IMR-90 (cell line): ENCODE measurements around the gene ASCL5. TPM values are rescaled to one million over a fixed set of nuclear protein-coding genes. Genes with fewer than 3 reads are reported as not detected.

Experiments
- ATAC-seq: fragments of 200-7000 bp; cut with Tn5 transposase; 2 replicates; pipeline ENCODE4 v1.9.1; 2020; ENCODE audit warnings: low read depth, mild to moderate bottlenecking, moderate library complexity
- BruUV-seq: library from RNA; stranded (reverse); fragments of 400-500 nt; replicated peaks from 2 replicates; lab custom pipeline; 2021; lab: Mats Ljungman, UMichigan
- CTCF ChIA-PET: fragments of 300-600 bp; formaldehyde crosslinking; extraction: SDS; loops from one replicate; lab custom pipeline; 2021; ENCODE audit warnings: antibody characterized with exemption; lab: Yijun Ruan, JAX
- POLR2A ChIA-PET: fragments of 300-600 bp; sonication (Branson Sonifier 250); formaldehyde crosslinking; loops from one replicate; lab custom pipeline; 2022; ENCODE audit warnings: antibody characterized with exemption; ENCODE audit not compliant: unreplicated experiment; lab: Charles Lee
- DNase-seq: peaks from one replicate; pipeline ENCODE4 v3.0.0; 2013
- H2AFZ ChIP-seq: replicated peaks from 2 replicates; pipeline ENCODE3; 2013; ENCODE audit warnings: low read length, mild to moderate bottlenecking; ENCODE audit not compliant: poor library complexity
- H2AK5ac ChIP-seq: 2 replicates; pipeline ENCODE4 v1.6.1; 2013; ENCODE audit warnings: low read depth, low read length, inconsistent platforms
- H2AK9ac ChIP-seq: replicated peaks from 2 replicates; pipeline ENCODE3; 2013; ENCODE audit warnings: mild to moderate bottlenecking, low read depth, low read length, moderate library complexity; ENCODE audit not compliant: poor library complexity
- H2BK120ac ChIP-seq: 2 replicates; pipeline ENCODE4 v1.6.1; 2013; ENCODE audit warnings: low read depth, low read length, inconsistent platforms
- H2BK15ac ChIP-seq: 3 replicates; pipeline ENCODE4 v1.6.1; 2013; ENCODE audit warnings: low read depth, low read length, inconsistent platforms
- H2BK20ac ChIP-seq: 2 replicates; pipeline ENCODE4 v1.6.1; 2013; ENCODE audit warnings: low read depth, mild to moderate bottlenecking, inconsistent platforms, low read length, moderate library complexity
- H2BK5ac ChIP-seq: 2 replicates; pipeline ENCODE4 v1.6.1; 2013; ENCODE audit warnings: mild to moderate bottlenecking, low read depth, low read length, inconsistent platforms; ENCODE audit not compliant: poor library complexity, severe bottlenecking
- H3K14ac ChIP-seq: replicated peaks from 2 replicates; pipeline ENCODE4 v1.6.1; 2013; ENCODE audit warnings: low read depth, low read length, inconsistent platforms
- H3K18ac ChIP-seq: 2 replicates; pipeline ENCODE4 v1.6.1; 2013; ENCODE audit warnings: low read depth, low read length, control low read depth
- H3K23ac ChIP-seq: 2 replicates; pipeline ENCODE4 v1.6.1; 2013; ENCODE audit warnings: low read depth, low read length, inconsistent platforms
- H3K27ac ChIP-seq: 2 replicates; pipeline ENCODE4 v1.5.1; 2013; ENCODE audit warnings: mild to moderate bottlenecking, control low read depth, low read length; ENCODE audit not compliant: insufficient read depth
- H3K27me3 ChIP-seq: 2 replicates; pipeline ENCODE4 v1.6.1; 2013; ENCODE audit warnings: low read length; ENCODE audit not compliant: control insufficient read depth, insufficient read depth
- H3K36me3 ChIP-seq: 2 replicates; pipeline ENCODE4 v1.6.1; 2013; ENCODE audit warnings: low read length, mixed read lengths; ENCODE audit not compliant: control insufficient read depth, insufficient read depth
- H3K4ac ChIP-seq: 2 replicates; pipeline ENCODE4 v1.6.1; 2013; ENCODE audit warnings: low read depth, low read length, inconsistent platforms
- H3K4me1 ChIP-seq: 2 replicates; pipeline ENCODE4 v1.6.1; 2013; ENCODE audit warnings: low read length, mixed read lengths; ENCODE audit not compliant: control insufficient read depth, insufficient read depth
- H3K4me2 ChIP-seq: 2 replicates; pipeline ENCODE4 v1.6.1; 2013; ENCODE audit warnings: low read depth, mild to moderate bottlenecking, control low read depth, low read length, moderate library complexity
- H3K4me3 ChIP-seq: 2 replicates; pipeline ENCODE4 v1.5.1; 2013; ENCODE audit warnings: low read depth, mild to moderate bottlenecking, control low read depth, low read length, moderate library complexity; ENCODE audit not compliant: insufficient read depth
- H3K56ac ChIP-seq: 2 replicates; pipeline ENCODE4 v1.6.1; 2013; ENCODE audit warnings: low read length, inconsistent platforms; ENCODE audit not compliant: insufficient read depth; ENCODE audit errors: extremely low read depth
- H3K79me1 ChIP-seq, 2 experiments: 2 replicates each; pipeline ENCODE4 v1.6.1; 2013; ENCODE audit warnings: low read length in 2 of 2, inconsistent platforms in 1 of 2, low read depth in 1 of 2
- H3K9ac ChIP-seq: 2 replicates; pipeline ENCODE4 v1.6.1; 2013; ENCODE audit warnings: low read depth, low read length, control low read depth
- H3K9me1 ChIP-seq: 2 replicates; pipeline ENCODE4 v1.6.1; 2013; ENCODE audit warnings: low read length, inconsistent platforms; ENCODE audit not compliant: insufficient read depth
- H3K9me3 ChIP-seq: 2 replicates; pipeline ENCODE4 v1.6.1; 2013; ENCODE audit warnings: low read length; ENCODE audit not compliant: control insufficient read depth, insufficient read depth
- H4K20me1 ChIP-seq: 2 replicates; pipeline ENCODE4 v1.6.1; 2013; ENCODE audit warnings: low read length, inconsistent platforms; ENCODE audit not compliant: insufficient read depth
- H4K5ac ChIP-seq: 2 replicates; pipeline ENCODE4 v1.6.1; 2013; ENCODE audit warnings: mild to moderate bottlenecking, low read depth, low read length, control low read depth
- H4K8ac ChIP-seq, 2 experiments: 2 replicates each; pipeline ENCODE4 v1.6.1; 2013; ENCODE audit warnings: low read depth in 2 of 2, low read length in 2 of 2, control low read depth in 1 of 2, inconsistent platforms in 1 of 2
- H4K91ac ChIP-seq: 2 replicates; pipeline ENCODE4 v1.6.1; 2013; ENCODE audit warnings: low read depth, low read length, inconsistent platforms; ENCODE audit not compliant: insufficient read depth
- BHLHE40 ChIP-seq: fragments of 150-350 bp; IDR thresholded peaks from 2 replicates; pipeline ENCODE4 v1.6.1; 2016; ENCODE audit warnings: mild to moderate bottlenecking, low read depth, low read length
- CEBPB ChIP-seq: IDR thresholded peaks from 2 replicates; pipeline ENCODE4 v1.6.1; 2012; ENCODE audit warnings: low read depth, low read length, improper control_type of control experiment
- CHD1 ChIP-seq: IDR thresholded peaks from 2 replicates; pipeline ENCODE4 v1.6.1; 2012; ENCODE audit warnings: low read depth, low read length, improper control_type of control experiment
- FOS ChIP-seq: fragments of 150-350 bp; IDR thresholded peaks from 2 replicates; pipeline ENCODE4 v1.6.1; 2016; ENCODE audit warnings: low read depth, low read length
- MAFK ChIP-seq: IDR thresholded peaks from 2 replicates; pipeline ENCODE4 v1.6.1; 2012; ENCODE audit warnings: low read depth, low read length, improper control_type of control experiment
- MXI1 ChIP-seq: IDR thresholded peaks from 2 replicates; pipeline ENCODE4 v1.6.1; 2012; ENCODE audit warnings: low read depth, mild to moderate bottlenecking, low read length, moderate library complexity, borderline replicate concordance
- NFE2L2 ChIP-seq: fragments of 150-350 bp; IDR thresholded peaks from 2 replicates; pipeline ENCODE4 v1.6.1; 2016; ENCODE audit warnings: low read depth, mild to moderate bottlenecking, low read length
- POLR2A ChIP-seq: IDR thresholded peaks from 2 replicates; pipeline ENCODE4 v1.6.1; 2012; ENCODE audit warnings: mild to moderate bottlenecking, low read depth, low read length
- WGBS, 2 experiments: methylation state at CpG; one replicate each; pipeline versions ENCODE4 v1.1.5 to v1.1.7; 2013; ENCODE audit warnings: missing lambda C conversion rate in 2 of 2; ENCODE audit not compliant: insufficient read length in 1 of 2; ENCODE audit errors: extremely low coverage in 2 of 2; 5-methylcytosine and 5-hydroxymethylcytosine counted together
- dilution Hi-C: fragments of 300-500 bp; cut with HindIII; formaldehyde crosslinking; loops from one replicate; pipeline ENCODE4 v1.14.3; 2018; ENCODE audit warnings: low sequenced_read_pairs; ENCODE audit not compliant: unreplicated experiment
- in situ Hi-C: fragments of 300-500 bp; cut with MboI; formaldehyde crosslinking; loops from 3 replicates; pipeline ENCODE4 v1.14.3; 2019; ENCODE audit warnings: low sequenced_read_pairs, inconsistent platforms, mixed read lengths
- intact Hi-C: fragments of 100-400 bp; cut with micrococcal nuclease; formaldehyde crosslinking; loops from 2 replicates; pipeline ENCODE4 v1.10.0; 2022
- polyA plus RNA-seq, 3 experiments: library from polyadenylated mRNA; depleted of rRNA; stranded (reverse); fragments of >200 nt; gene quantifications; 2 replicates each; pipeline ENCODE4 v1.2.3, GENCODE V29; 2012; ENCODE audit warnings: low replicate concordance in 1 of 3
- total RNA-seq: library from RNA; depleted of rRNA; stranded (reverse); fragments of >200 nt; gene quantifications from 2 replicates; pipeline ENCODE4 v1.2.3, GENCODE V29; 2012

The ASCL5 gene
- total and polyA plus RNA-seq, 2 of the 4 experiments (the other 2 are of a cell fraction): not detected

GRCh38 chr1:201093561-201093960 is 33.4 kb downstream of the ASCL5 start:
- ChIA-PET CTCF (no interaction called here), POLR2A (no interaction called here)
- Histone ChIP-seq H2BK15ac (no peak overlapping the region), H3K27ac (no peak overlapping the region), H3K56ac (no peak overlapping the region), H4K8ac (no peak overlapping the region), H4K5ac (no peak overlapping the region), H3K4me2 (no peak overlapping the region), H4K91ac (no peak overlapping the region), H2BK20ac (no peak overlapping the region), H2AK5ac (no peak overlapping the region), H2BK5ac (no peak overlapping the region), H3K9me3 (no peaks in the 10 kb centered on the region), H3K4me1 (no peaks in the 10 kb centered on the region), H2BK120ac (no peak overlapping the region), H3K9me1 (no peaks in the 10 kb centered on the region), H3K79me1 (no peaks in the 10 kb centered on the region), H3K4me3 (no peak overlapping the region), H3K4ac (no peak overlapping the region), H3K9ac (no peak overlapping the region), H3K27me3 (peaks cover 81% of the 10 kb centered on the region), H2AFZ (no peak overlapping the region), H3K18ac (no peak overlapping the region), H2AK9ac (no peak overlapping the region), H3K36me3 (no peaks in the 10 kb centered on the region), H4K20me1 (no peaks in the 10 kb centered on the region), H3K14ac (no peak overlapping the region), H3K23ac (no peak overlapping the region)
- in situ Hi-C loops: no loop called here
- WGBS, 2 experiments: 90% methylated on average over 3 of the region's 7 CpGs; no CpG with 5 or more reads in 1 of the 2 experiments
- DNase-seq: no peak
- no TSS peak for BruUV-seq
- intact Hi-C loops: no loop called here
- dilution Hi-C loops: no loop called here
- no peak for ATAC-seq
- TF ChIP-seq FOS: no peak
- TF ChIP-seq POLR2A: no peak
- TF ChIP-seq CEBPB: no peak
- TF ChIP-seq NFE2L2: no peak
- no peak for TF ChIP-seq CHD1
- no peak for TF ChIP-seq BHLHE40
- no peak for TF ChIP-seq MAFK
- no peak for TF ChIP-seq MXI1
